NCI-H1092 (cell line): Measurements from ENCODE around the gene SCAF8.
A peak's percentile ranks its signal among the peaks of the same experiment; 100 is the strongest.
"Not testable (repeated sequence)": the region's sequence is repeated elsewhere in the genome, so short reads cannot be mapped to it uniquely, and the experiment has no call there.

Source experiments
- DNase-seq: peaks from one replicate; lab custom pipeline; 2025; lab: John Stamatoyannopoulos, UW

Gene SCAF8

DNA sequence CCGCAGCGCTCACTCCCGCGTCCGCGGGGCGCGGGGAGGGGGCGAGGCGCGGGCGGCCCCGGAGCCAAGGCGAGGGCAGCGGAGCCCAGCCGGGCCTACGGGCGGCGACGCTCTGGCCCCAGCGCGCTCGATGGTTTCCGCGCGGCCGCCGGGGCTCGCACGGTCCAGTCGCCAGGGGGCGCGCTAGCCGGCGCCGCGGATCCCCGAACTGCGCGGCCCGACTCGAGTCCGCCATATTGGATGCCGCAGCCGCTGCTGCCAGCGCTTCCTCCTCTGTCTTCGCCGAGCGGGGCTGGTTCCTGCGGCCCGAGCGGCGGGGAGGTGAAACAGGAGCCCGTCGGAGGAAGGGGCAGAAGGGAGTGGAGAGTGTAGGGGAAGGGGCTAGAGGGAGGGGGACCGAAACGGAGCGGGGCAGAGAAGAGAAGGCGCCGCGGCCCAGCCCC, at the start of gene SCAF8:
Gene SCAF8, plus strand, starts transcription at position 234 of the 443 bp plus-strand sequence. CDS start 485 bp downstream, outside the sequence.
- peak; percentile 66 for DNase-seq

GRCh38 chr6:154683756-154684523, 49.3 kb upstream of the SCAF8 start:
- no peak for DNase-seq

DNA sequence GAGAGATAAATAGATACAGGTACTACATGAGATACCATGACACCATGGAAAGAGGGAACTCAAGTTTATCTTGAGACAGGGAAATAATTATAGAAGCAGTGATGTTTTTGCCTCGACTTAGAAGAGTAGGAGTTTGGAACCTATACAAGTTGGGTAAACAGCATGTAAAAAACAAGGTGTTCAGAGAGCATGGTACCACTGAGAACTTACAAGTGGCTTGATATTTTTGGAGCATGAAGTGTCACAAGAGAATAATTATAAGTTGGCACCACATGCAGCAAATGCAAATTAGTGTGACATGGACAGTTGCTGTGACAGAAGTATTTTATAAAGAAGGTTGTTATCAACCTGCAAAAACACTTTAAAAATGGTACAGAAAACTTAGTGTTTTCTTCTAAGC, 47.1 kb upstream of the SCAF8 start:
- no peak for DNase-seq

DNA sequence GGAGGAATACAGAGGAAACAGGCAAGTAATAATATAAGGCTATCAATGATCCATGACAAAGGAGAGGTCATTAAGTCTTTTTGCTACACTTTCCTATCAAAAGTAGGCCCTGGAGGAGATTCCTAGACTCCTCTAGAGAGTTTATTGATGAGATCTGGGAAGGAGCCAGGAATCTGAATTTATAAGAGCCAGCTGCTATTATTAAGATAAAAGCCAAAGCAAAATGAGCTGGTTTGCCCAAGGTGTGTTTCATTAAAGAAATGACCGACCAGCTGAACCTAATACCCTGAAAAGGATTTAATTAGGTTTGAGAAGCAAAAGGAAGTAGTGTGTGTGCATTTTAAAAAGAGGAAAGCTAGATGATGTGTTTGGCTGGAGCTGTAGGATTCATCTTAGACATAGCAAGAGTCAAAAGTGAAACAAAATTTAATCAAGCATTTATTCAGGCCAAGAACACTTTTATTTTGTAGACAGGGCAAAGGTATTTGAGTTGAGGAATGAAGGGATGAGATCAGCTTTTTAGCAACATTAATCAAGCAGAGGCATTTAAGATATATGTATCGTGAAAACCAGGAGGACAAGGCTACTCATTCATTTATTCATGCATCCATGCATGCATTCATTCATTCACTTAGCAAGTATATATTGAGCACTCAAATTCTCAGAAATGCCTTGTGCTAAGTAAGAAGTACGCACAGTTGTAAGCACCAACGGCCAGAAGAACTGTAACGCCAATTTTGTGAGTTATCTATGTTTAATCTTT, 43.5 kb upstream of the SCAF8 start:
- DNase-seq: no peak

GRCh38 chr6:154690857-154691256, 42.4 kb upstream of the SCAF8 start:
- DNase-seq: no peak

GRCh38 chr6:154696661-154697060, 36.6 kb upstream of the SCAF8 start:
- no peak for DNase-seq

- DNase-seq: no peak
Observed at GRCh38 chr6:154703124-154703523, 30.1 kb upstream of the SCAF8 start.

DNA sequence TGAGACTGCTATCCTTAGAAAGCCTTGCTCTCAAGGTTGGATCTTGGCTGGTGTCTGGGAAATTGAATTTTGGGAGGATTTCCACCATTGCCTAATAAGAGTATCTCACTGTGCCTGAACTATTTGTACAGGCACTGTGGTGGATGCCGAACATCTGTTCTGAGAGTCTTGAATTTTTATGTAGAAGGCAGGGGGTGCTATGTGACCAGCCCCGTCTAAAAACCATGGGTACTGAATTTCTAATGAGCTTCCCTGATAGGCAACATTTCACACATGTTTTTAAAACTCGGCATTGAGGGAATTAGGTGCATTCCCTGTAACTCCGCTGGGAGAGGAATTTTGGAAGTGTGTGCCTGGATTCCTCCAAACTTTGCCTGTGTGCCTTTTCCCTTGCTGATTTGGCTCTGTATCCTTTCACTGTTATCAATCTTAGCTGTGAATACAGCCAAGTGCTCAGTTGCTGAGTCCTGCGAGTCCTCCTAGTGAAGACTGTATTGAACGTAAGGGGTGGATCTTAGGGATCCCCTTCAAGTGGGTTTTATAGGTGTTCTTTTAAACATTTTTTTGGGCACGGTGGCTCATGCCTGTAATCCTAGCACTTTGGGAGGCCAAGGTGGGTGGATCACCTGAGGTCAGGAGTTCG, 27.6 kb upstream of the SCAF8 start:
- DNase-seq: no peak

- DNase-seq: no peak
Observed at GRCh38 chr6:154706389-154706788, 26.8 kb upstream of the SCAF8 start.

- no peak for DNase-seq
Observed at GRCh38 chr6:154709621-154710020, 23.6 kb upstream of the SCAF8 start.

DNA sequence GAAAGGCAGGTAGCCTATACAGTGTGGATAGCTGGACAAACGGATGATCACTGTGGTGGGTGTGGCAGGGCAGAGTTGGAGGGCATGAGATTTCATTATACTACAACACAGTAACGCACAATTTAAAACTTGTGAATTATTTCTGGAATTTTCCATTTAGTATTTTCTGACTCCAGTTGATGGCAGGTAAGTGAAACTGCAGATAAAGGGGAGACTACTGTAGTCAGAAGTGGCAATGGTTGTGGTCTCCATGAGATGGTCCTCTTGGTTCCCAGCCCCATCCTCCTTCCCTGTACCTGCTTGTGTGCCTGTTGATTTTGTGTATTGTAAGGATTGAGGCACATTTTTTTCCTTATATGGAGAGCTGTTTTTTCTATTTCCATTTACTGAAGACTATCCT, 22.5 kb upstream of the SCAF8 start:
- no peak for DNase-seq

GRCh38 chr6:154715446-154715845, 17.8 kb upstream of the SCAF8 start:
- no peak for DNase-seq

DNA sequence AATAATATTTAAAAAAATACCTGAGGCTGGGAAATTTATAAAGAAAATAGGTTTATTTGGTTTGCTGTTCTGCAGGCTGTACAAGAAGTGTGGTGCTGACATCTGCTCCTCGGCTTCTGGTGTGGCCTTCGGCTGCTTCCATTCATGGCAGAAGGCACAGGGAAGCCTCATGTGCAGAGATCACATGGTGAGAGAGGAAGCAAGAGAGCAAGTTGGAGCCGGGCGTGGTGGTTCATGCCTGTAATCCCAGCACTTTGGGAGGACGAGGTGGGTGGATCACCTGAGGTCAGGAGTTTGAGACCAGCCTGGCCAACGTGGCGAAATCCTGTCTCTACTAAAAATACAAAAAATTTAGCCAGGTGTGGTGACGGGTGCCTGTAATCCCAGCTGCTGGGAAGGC, 16.9 kb upstream of the SCAF8 start:
- not testable (repeated sequence) for DNase-seq

DNA sequence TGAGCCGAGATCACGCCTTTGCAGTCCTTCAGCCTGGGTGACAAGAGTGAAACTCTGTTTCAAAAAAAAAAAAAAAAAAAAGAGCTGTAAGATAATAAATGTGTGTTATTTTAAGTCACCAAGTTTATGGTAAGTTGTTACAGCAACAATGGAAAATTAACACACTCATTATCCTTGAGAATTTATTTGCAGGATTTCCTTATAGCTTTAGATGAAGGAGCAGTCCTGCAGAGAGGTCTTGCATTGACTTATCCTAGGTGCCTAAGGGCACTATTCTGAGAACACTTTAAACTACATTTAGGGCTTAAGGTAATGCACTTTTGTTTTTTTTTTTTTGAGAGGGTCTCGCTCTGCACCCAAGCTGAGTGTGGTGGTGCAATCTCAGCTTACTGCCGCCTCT, 13.8 kb upstream of the SCAF8 start:
- DNase-seq: no peak

GRCh38 chr6:154719854-154720253, 13.4 kb upstream of the SCAF8 start:
- DNase-seq: no peak

DNA sequence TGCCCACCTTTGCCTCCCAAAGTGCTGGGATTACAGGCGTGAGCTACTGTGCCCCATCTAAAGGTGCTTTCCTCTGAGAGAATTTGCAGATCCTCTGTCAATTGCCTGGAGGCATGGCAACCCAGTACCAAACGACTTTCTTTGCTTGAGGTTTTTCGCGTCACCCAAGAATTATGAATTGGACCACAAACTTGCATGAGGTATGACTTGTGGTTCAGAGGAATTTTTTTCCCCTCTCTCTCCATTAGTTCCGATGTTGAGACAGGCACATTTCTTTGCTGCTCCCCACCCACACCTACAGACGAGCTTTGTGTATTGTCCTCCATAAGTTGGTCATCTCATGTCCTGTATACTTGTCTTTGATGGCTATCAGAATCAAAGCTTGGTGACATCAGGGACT, 11.8 kb upstream of the SCAF8 start:
- no peak for DNase-seq

DNA sequence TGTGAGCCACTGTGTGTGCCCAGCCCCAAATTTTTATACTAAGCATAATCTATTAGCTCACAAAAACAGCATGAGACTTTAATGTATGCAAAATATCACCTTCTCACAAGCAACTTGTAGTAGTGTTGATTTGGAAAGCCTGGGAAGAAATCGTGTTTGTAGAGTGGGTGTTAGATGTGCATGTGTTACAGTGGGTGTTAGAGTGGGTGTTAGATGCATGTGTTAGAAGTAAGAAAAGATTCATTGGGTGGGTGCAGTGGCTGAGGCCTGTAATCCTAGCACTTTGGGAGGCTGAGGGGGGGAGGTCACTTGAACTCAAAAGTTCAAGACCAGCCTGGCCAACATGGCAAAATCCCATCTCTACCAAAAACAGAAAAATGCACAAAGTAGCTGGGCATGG, 6.3 kb upstream of the SCAF8 start:
- no peak for DNase-seq

GRCh38 chr6:154731296-154732218, 1.7 kb upstream of the SCAF8 start:
- DNase-seq: no peak

- peak; percentile 30 for DNase-seq
Observed at GRCh38 chr6:154732538-154733182, 556 bp upstream of the SCAF8 start.

DNA sequence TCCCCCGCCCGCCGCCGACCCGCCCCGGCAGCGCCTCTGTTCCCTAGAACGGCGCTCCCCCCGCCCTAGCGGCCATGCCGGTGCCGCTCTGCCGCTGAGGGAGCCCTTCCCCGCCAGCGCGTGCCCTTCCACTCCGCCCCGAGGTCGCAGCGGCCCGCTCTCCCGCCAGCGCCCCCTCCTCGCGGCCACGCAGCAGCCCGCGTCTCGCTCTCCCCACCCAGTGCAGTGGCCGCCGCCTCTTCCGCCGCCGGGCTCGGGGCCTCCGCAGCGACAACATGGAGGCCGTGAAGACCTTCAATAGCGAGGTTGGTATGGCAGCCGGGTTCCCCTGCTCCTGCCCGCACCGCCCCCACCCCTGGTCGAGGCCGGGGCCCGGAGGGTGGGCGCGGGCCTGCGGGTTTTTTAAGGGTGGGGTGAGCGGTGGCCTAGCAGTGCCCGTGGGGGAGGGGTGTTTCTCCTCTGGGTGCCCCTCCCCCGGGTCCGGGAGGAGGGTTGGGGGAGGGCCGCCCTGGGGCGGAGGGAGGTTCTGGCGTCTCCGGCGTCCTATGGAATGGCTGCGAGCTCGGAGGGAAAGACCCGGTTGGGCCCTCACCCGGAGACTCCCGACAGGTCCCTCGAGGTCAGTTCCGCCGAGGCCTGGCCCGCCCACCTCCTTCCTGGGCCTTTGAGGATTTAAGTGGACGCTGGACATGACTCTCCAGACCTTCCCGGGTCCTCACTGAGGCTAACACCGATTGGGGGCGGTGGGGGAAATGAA, 588 bp downstream of the SCAF8 start:
- DNase-seq: peak; percentile 89
